ENCODE results near the gene CES4A. TPM values are rescaled to one million over a fixed set of nuclear protein-coding genes. Genes with fewer than 3 reads are reported as not detected.
"Not testable (repeated sequence)": the region's sequence is repeated elsewhere in the genome, so short reads cannot be mapped to it uniquely, and the experiment has no call there.

Gene CES4A
- total and polyA plus RNA-seq, 2 of the 13 experiments (the other 11 are each of a cell fraction or from before 2014, with no cell fraction given) = 0.09 to 0.17 TPM

- TF ChIP-seq ATM (IDR thresholded peaks at IDR 0.05; ENCODE audit: borderline replicate concordance) (no peak), ZSCAN20 (CRISPR knock-in tag; IDR thresholded peaks at IDR 0.05; ENCODE audit: borderline replicate concordance) (no peak), NFKBIZ (CRISPR knock-in tag; IDR thresholded peaks at IDR 0.05) (no peak), HMG20B (CRISPR knock-in tag; conservative IDR thresholded peaks at IDR 0.05) (0 out of 2 replicates have a peak, but pooled peaks have one; percentile 27), ASH2L (IDR thresholded peaks at IDR 0.05; ENCODE audit: insufficient read length, low read depth, low read length) (no peak), PHF8 (CRISPR knock-in tag; IDR thresholded peaks at IDR 0.05) (no peak), ATAD3A (CRISPR knock-in tag; IDR thresholded peaks at IDR 0.05) (no peak)
Observed at GRCh38 chr16:66954097-66954659, 34.2 kb upstream of the CES4A start (continued).

GRCh38 chr16:66955363-66956153 lies 32.8 kb upstream of the CES4A start:
- H3K9ac ChIP-seq (ENCODE audit: insufficient read depth, low read depth, low read length); FAIRE-seq; in situ Hi-C loops (cut with HindIII; ENCODE audit: extremely low pct_ligation_motif_present, low pct_unique_long_range_greater_than_20kb); H4K20me1 ChIP-seq (ENCODE audit: insufficient read depth, low read length); H3K27ac ChIP-seq (ENCODE audit: extremely low read length, insufficient read depth, low read length); H2AFZ ChIP-seq (ENCODE audit: low read length); H3K36me3 ChIP-seq (replicated peaks in 1 of 2; ENCODE audit: control insufficient read depth in 1 of 2, insufficient read depth in 2 of 2, low read length in 2 of 2); BruUV-seq (replicated peaks); ATAC-seq; DNase-seq (ENCODE audit: low spot score); H3K27me3 ChIP-seq (ENCODE audit: control insufficient read depth in 1 of 2, insufficient read depth in 2 of 2, low read length in 2 of 2); H3K79me2 ChIP-seq (ENCODE audit: insufficient read depth, low read length); H3K9me3 ChIP-seq (ENCODE audit: low read length): not testable (repeated sequence)
- intact Hi-C loops (cut with micrococcal nuclease; ENCODE audit: unreplicated experiment) = loop anchor here (2.0 to 10.0 kb wide), 4 partner anchors 21 to 202 kb away; partner anchors contain the start of genes FBXL8 and TRADD
- POLR2A ChIA-PET = interaction anchor here (1.3 kb wide), 1 partner anchor 10 kb away, joined by 3 read pairs; no protein-coding TSS in a partner anchor
- CTCF ChIA-PET (ENCODE audit: low intra/inter-chr PET ratio, low total read pairs) = interaction anchor here (1.6 to 2.4 kb wide), 2 partner anchors 61 to 229 kb away, joined by 3 to 13 read pairs; no protein-coding TSS in a partner anchor
- Histone ChIP-seq H3K4me3 (replicated peaks in 1 of 3; ENCODE audit: insufficient read depth in 1 of 3, low read depth in 2 of 3, low read length in 3 of 3) (peak overlapping the region in 2 of 3 experiments; percentile 17 to 30; a peak in 4 of 6 replicates), H3K4me2 (ENCODE audit: low read depth, low read length) (peak overlapping the region; percentile 74), H3K4me1 (ENCODE audit: insufficient read depth, low read length) (peaks cover 73% of the 10 kb centered on the region)
- 9% methylated on average over 17 of the region's 17 CpGs for WGBS (ENCODE audit: low lambda C conversion rate)
- TF ChIP-seq FOXP4 (CRISPR knock-in tag; IDR thresholded peaks at IDR 0.05) (0 out of 2 replicates have a peak, but pooled peaks have one; percentile 5), KAT8 (CRISPR knock-in tag; IDR thresholded peaks at IDR 0.05) (0 out of 2 replicates have a peak, but pooled peaks have one; percentile 15), ZFY (CRISPR knock-in tag; IDR thresholded peaks at IDR 0.05) (peak; percentile 31; the same call in 1 of the 2 replicates), ZFX (CRISPR knock-in tag; IDR thresholded peaks at IDR 0.05; ENCODE audit: low read depth) (peak; percentile 69), SPEN (CRISPR knock-in tag; IDR thresholded peaks at IDR 0.05; ENCODE audit: low read depth) (peak; percentile 40; the same call in 1 of the 2 replicates), SNAPC2 (CRISPR knock-in tag; IDR thresholded peaks at IDR 0.05) (peak; percentile 47; the same call in 1 of the 2 replicates), YEATS4 (CRISPR knock-in tag; IDR thresholded peaks at IDR 0.05; ENCODE audit: borderline replicate concordance) (peak; percentile 44; the same call in 1 of the 2 replicates), PHF21A (CRISPR knock-in tag; IDR thresholded peaks at IDR 0.05) (peak; percentile 36; the same call in 1 of the 2 replicates)
